Nephron progenitor cell (in vitro differentiated cells): ENCODE measurements around the gene PCBP3.
A peak's percentile ranks its signal among the peaks of the same experiment; 100 is the strongest.

ENCODE experiments used
- DNase-seq: peaks from one replicate; pipeline ENCODE4 v3.0.0; 2021
- H3K27ac Mint-ChIP-seq: 2 replicates; pipeline ENCODE4 v1.8.0; 2021; ENCODE audit warnings: mild to moderate bottlenecking, moderate library complexity, mixed read lengths
- H3K27me3 Mint-ChIP-seq: 2 replicates; pipeline ENCODE4 v1.8.0; 2021; ENCODE audit warnings: mild to moderate bottlenecking, low read depth, mixed read lengths; ENCODE audit not compliant: poor library complexity
- H3K36me3 Mint-ChIP-seq: 2 replicates; pipeline ENCODE4 v1.8.0; 2021; ENCODE audit warnings: low read depth, mixed read lengths
- H3K4me1 Mint-ChIP-seq: 2 replicates; pipeline ENCODE4 v1.8.0; 2021; ENCODE audit warnings: mixed read lengths
- H3K4me3 Mint-ChIP-seq: 2 replicates; pipeline ENCODE4 v1.8.0; 2021; ENCODE audit warnings: mild to moderate bottlenecking, moderate library complexity, mixed read lengths
- H3K9me3 Mint-ChIP-seq: 2 replicates; pipeline ENCODE4 v1.8.0; 2021; ENCODE audit warnings: mild to moderate bottlenecking, moderate library complexity, mixed read lengths
- TF ChIP-seq, protein P1 (sequence below): fragments of 200-600 bp; sonication (generic); IDR thresholded peaks from 2 replicates; pipeline ENCODE4 v1.5.0; 2021; ENCODE audit warnings: antibody characterized with exemption

Gene PCBP3

DNA sequence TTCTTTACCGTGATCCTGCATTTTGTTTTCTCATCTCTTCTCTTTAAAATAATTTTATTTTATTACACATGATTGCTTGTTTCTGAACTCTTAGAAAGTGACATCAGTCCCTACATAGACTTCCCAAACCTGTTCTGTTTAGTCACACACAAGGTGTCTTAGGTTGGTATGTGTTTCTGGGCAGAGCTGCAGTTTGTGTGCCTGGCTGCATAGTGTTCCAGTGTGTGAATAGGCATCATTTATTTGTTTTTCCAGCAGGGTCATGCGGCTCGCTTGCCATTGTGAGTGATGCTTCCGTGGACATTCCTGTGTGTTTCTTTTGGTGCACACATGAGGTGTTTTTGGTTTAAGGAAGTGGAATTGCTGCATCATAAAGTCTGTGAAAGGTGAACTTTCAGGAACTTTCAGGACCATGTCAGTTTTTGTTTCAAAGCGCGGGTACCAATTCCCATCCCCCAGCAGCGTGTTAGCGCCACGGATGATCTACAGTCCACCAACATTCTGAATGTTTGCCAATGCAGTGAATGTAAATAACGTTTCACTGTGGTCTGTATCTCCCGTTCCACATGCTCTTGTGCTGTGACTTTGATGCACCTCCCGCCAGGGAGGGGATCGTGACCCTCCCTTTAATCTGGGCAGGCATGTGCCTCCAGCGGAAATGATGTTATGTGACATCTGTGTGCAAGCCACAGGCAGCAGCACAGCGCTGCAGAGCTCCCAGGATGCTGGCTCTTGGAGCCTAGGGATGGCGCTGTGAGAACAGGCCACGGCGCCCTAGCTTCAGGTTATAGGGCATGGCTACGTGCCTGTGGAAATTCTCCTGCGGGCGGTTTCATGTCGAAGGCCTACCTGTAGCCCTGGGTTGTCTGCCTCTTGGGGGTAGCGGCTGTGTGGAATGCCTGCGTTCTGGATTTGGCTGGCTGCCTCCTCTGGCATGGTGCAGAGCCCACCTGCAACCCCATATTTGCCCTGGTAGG, 193.5 kb downstream of the PCBP3 start:
- Mint-ChIP-seq H3K4me1 (peaks cover 24% of the 10 kb centered on the region), H3K9me3 (peaks cover 20% of the 10 kb centered on the region)
- DNase-seq, result no peak

GRCh38 chr21:45837936-45838335, 194.4 kb downstream of the PCBP3 start:
- no peak overlapping the region for H3K27ac Mint-ChIP-seq
- peaks cover 27% of the 10 kb centered on the region for H3K9me3 Mint-ChIP-seq
- DNase-seq, result no peak
- H3K36me3 Mint-ChIP-seq, result peaks cover 13% of the 10 kb centered on the region
- TF ChIP-seq, protein P1, sequence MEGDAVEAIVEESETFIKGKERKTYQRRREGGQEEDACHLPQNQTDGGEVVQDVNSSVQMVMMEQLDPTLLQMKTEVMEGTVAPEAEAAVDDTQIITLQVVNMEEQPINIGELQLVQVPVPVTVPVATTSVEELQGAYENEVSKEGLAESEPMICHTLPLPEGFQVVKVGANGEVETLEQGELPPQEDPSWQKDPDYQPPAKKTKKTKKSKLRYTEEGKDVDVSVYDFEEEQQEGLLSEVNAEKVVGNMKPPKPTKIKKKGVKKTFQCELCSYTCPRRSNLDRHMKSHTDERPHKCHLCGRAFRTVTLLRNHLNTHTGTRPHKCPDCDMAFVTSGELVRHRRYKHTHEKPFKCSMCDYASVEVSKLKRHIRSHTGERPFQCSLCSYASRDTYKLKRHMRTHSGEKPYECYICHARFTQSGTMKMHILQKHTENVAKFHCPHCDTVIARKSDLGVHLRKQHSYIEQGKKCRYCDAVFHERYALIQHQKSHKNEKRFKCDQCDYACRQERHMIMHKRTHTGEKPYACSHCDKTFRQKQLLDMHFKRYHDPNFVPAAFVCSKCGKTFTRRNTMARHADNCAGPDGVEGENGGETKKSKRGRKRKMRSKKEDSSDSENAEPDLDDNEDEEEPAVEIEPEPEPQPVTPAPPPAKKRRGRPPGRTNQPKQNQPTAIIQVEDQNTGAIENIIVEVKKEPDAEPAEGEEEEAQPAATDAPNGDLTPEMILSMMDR, result no peak
- peaks cover 15% of the 10 kb centered on the region for H3K4me1 Mint-ChIP-seq
- no peak overlapping the region for H3K4me3 Mint-ChIP-seq
- peaks cover 10% of the 10 kb centered on the region for H3K27me3 Mint-ChIP-seq

More for the DNA sequence above, 193.5 kb downstream of the PCBP3 start:
- Mint-ChIP-seq H3K27ac (peak overlapping the region; percentile 57), H3K4me3 (no peak overlapping the region), H3K27me3 (peaks cover 4% of the 10 kb centered on the region), H3K36me3 (peaks cover 11% of the 10 kb centered on the region)
- TF ChIP-seq, protein P1, result no peak

GRCh38 chr21:45838634-45839033, 195.1 kb downstream of the PCBP3 start:
- TF ChIP-seq, protein P1, result no peak
- no peak for DNase-seq
- Mint-ChIP-seq H3K4me1 (peaks cover 13% of the 10 kb centered on the region), H3K4me3 (no peak overlapping the region), H3K27ac (no peak overlapping the region), H3K36me3 (peaks cover 13% of the 10 kb centered on the region), H3K9me3 (peaks cover 27% of the 10 kb centered on the region), H3K27me3 (peaks cover 12% of the 10 kb centered on the region)

GRCh38 chr21:45839274-45839673, 195.7 kb downstream of the PCBP3 start:
- Mint-ChIP-seq H3K4me1 (peaks cover 13% of the 10 kb centered on the region), H3K27me3 (peaks cover 12% of the 10 kb centered on the region), H3K9me3 (peaks cover 27% of the 10 kb centered on the region), H3K36me3 (peaks cover 13% of the 10 kb centered on the region), H3K4me3 (no peak overlapping the region), H3K27ac (no peak overlapping the region)
- no peak for DNase-seq
- TF ChIP-seq, protein P1, result no peak

DNA sequence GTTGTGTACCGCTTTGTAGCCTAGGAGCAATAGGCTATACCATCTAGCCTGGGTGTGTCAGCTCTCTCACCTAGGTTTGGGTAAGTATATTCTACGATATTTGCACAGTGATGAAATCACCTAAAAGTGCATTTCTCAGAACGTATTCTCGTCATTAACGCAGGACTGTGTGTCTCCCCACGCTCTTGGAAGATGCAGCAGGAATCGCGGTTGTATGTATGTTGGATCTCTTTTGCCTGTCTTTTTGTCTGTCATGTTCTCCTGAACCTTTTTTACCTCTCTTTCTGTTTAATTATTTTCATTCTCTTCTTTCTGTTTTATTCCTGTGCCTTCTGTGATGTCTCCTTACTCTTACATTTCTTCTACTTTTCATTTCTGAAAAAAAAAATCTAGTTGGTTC, 197.5 kb downstream of the PCBP3 start:
- H3K4me1 Mint-ChIP-seq, result peaks cover 18% of the 10 kb centered on the region
- TF ChIP-seq, protein P1, result no peak
- H3K27me3 Mint-ChIP-seq, result peaks cover 8% of the 10 kb centered on the region
- H3K36me3 Mint-ChIP-seq, result peaks cover 13% of the 10 kb centered on the region
- no peak overlapping the region for H3K27ac Mint-ChIP-seq
- no peak for DNase-seq
- peaks cover 27% of the 10 kb centered on the region for H3K9me3 Mint-ChIP-seq
- H3K4me3 Mint-ChIP-seq, result no peak overlapping the region
